Jurkat, Clone E6-1 (cell line): ENCODE results near the gene HOXC13.

Experiments used
- DNase-seq: peaks from one replicate; pipeline ENCODE4 v3.0.0-alpha.2; 2011; ENCODE audit warnings: low read depth, low spot score
- H3K4me3 ChIP-seq: 2 replicates; pipeline ENCODE4 v1.5.1; 2011; ENCODE audit warnings: mild to moderate bottlenecking, low read length, control low read depth, moderate library complexity

Gene HOXC13

GRCh38 chr12:53977596-53978445 is 39.2 kb downstream of the HOXC13 start:
- no peak for DNase-seq

GRCh38 chr12:53978477-53979356 is 40.1 kb downstream of the HOXC13 start:
- no peak for DNase-seq
- H3K4me3 ChIP-seq = no peak overlapping the region

More at GRCh38 chr12:53977596-53978445, 39.2 kb downstream of the HOXC13 start:
- no peak overlapping the region; the same call in 1 of the 2 replicates for H3K4me3 ChIP-seq

- DNase-seq = no peak
- no peak overlapping the region for H3K4me3 ChIP-seq
Observed at GRCh38 chr12:53980104-53980801, 41.6 kb downstream of the HOXC13 start.

- H3K4me3 ChIP-seq = no peak overlapping the region
- peak; percentile 69 for DNase-seq
Observed at GRCh38 chr12:53980802-53981496, 42.3 kb downstream of the HOXC13 start.

GRCh38 chr12:53981634-53982565 is 43.3 kb downstream of the HOXC13 start:
- no peak for DNase-seq
- H3K4me3 ChIP-seq = no peak overlapping the region

GRCh38 chr12:53982648-53983567 is 44.3 kb downstream of the HOXC13 start:
- no peak for DNase-seq

GRCh38 chr12:53983568-53983949 is 44.9 kb downstream of the HOXC13 start:
- no peak for DNase-seq
- H3K4me3 ChIP-seq = no peak overlapping the region

More at GRCh38 chr12:53982648-53983567, 44.3 kb downstream of the HOXC13 start:
- no peak overlapping the region for H3K4me3 ChIP-seq

- H3K4me3 ChIP-seq = no peak overlapping the region
- no peak for DNase-seq
Observed at GRCh38 chr12:53983950-53984572, 45.4 kb downstream of the HOXC13 start.

- DNase-seq = peak; percentile 94
- H3K4me3 ChIP-seq = peak within 1 kb of the TSS; percentile 50
Observed at GRCh38 chr12:53984901-53985691, 46.5 kb downstream of the HOXC13 start, which contains the start of gene HOXC10. Gene HOXC10, plus strand, starts transcription at chr12:53985146. Its CDS starts 114 bp downstream, at chr12:53985260.

GRCh38 chr12:53985692-53985993 is 47.0 kb downstream of the HOXC13 start:
- H3K4me3 ChIP-seq = peak overlapping the region; percentile 50
- no peak for DNase-seq

GRCh38 chr12:53985994-53986685 is 47.5 kb downstream of the HOXC13 start:
- peak overlapping the region; percentile 50 for H3K4me3 ChIP-seq
- no peak for DNase-seq

- no peak for DNase-seq
- peak overlapping the region; percentile 50 for H3K4me3 ChIP-seq
Observed at GRCh38 chr12:53986686-53987483, 48.3 kb downstream of the HOXC13 start.

GRCh38 chr12:53987787-53988230 is 49.2 kb downstream of the HOXC13 start:
- H3K4me3 ChIP-seq = no peak overlapping the region
- no peak for DNase-seq

GRCh38 chr12:53988541-53989226 is 50.1 kb downstream of the HOXC13 start:
- no peak for DNase-seq
- peak overlapping the region; percentile 30 for H3K4me3 ChIP-seq
